HCT116 (cell line): ENCODE data around the gene MBD5. TPM values are rescaled to one million over a fixed set of nuclear protein-coding genes. Genes with fewer than 3 reads are reported as not detected.
"Not testable (repeated sequence)": the region's sequence is repeated elsewhere in the genome, so short reads cannot be mapped to it uniquely, and the experiment has no call there.

Source experiments
- ATAC-seq: fragments of 200-7000 bp; cut with Tn5 transposase; 2 replicates; pipeline ENCODE4 v1.9.1; 2020; ENCODE audit warnings: mild to moderate bottlenecking, moderate library complexity
- BruUV-seq: library from RNA; stranded (reverse); fragments of 400-500 nt; replicated peaks from 2 replicates; lab custom pipeline; 2021; lab: Mats Ljungman, UMichigan
- CTCF ChIA-PET: fragments of 300-600 bp; sonication (Branson Sonifier 250); formaldehyde crosslinking; loops from one replicate; lab custom pipeline; 2021; ENCODE audit warnings: antibody characterized with exemption; lab: Charles Lee
- POLR2A ChIA-PET: fragments of 300-600, 350-600 bp; sonication (Branson Sonifier 250); formaldehyde crosslinking; loops from one replicate; lab custom pipeline; 2021; ENCODE audit warnings: antibody characterized with exemption; lab: Charles Lee
- RAD21 ChIA-PET, 2 experiments: fragments of 300-600 bp; sonication (Branson Sonifier 250); formaldehyde crosslinking; loops; one replicate each; lab custom pipeline; 2023; ENCODE audit warnings: low total read pairs in 2 of 2; ENCODE audit not compliant: uncharacterized antibody in 2 of 2, unreplicated experiment in 2 of 2, low non-redundant PET in 1 of 2; lab: Charles Lee
- DNase-seq: peaks from one replicate; pipeline ENCODE4 v3.0.0-alpha.2; 2010; ENCODE audit warnings: low read depth, low spot score
- H2AFZ ChIP-seq: fragments of 200-600 bp; shearing (Covaris generic), sonication (generic); 2 replicates; pipeline ENCODE4 v1.6.1; 2017; ENCODE audit warnings: low read depth, mixed run types, mixed read lengths, antibody characterized with exemption, low read length; ENCODE audit not compliant: poor library complexity, severe bottlenecking
- H3K27ac ChIP-seq: 2 replicates; pipeline ENCODE4 v1.5.1; 2012; ENCODE audit warnings: low read depth, low read length
- H3K27me3 ChIP-seq: fragments of 200-600 bp; sonication (generic); 2 replicates; pipeline ENCODE4 v1.6.1; 2016; ENCODE audit warnings: mixed run types, low read length, mixed read lengths; ENCODE audit not compliant: insufficient read depth
- H3K36me3 ChIP-seq, 2 experiments: fragments of 200-500 bp in 1 of 2; fragments of 200-600 bp in 1 of 2; sonication (Bioruptor generic) in 1 of 2; sonication (generic) in 1 of 2; 2 replicates each; pipeline versions ENCODE4 v1.5.1 to v1.6.1; 2014 to 2016; ENCODE audit warnings: low read length in 2 of 2, inconsistent platforms in 1 of 2, mixed read lengths in 1 of 2, mixed run types in 1 of 2; ENCODE audit not compliant: insufficient read depth in 2 of 2, control insufficient read depth in 1 of 2
- H3K4me1 ChIP-seq, 2 experiments: fragments of 200-600 bp in 1 of 2; sonication (generic) in 1 of 2; 2 replicates each; pipeline versions ENCODE4 v1.5.1 to v1.6.1; 2012 to 2017; ENCODE audit warnings: low read length in 2 of 2, inconsistent platforms in 1 of 2, mild to moderate bottlenecking in 1 of 2, mixed read lengths in 1 of 2, mixed run types in 1 of 2, moderate library complexity in 1 of 2; ENCODE audit not compliant: insufficient read depth in 2 of 2, control insufficient read depth in 1 of 2
- H3K4me2 ChIP-seq: fragments of 200-600 bp; sonication (generic); 2 replicates; pipeline ENCODE4 v1.6.1; 2017; ENCODE audit warnings: mixed run types, low read length, mixed read lengths
- H3K4me3 ChIP-seq, 2 experiments: fragments of 200-600 bp in 1 of 2; sonication (generic) in 1 of 2; replicated peaks in 1 of 2; 2 replicates each; pipeline ENCODE4 v1.5.1; 2011 to 2016; ENCODE audit warnings: low read length in 2 of 2, control low read depth in 1 of 2, low read depth in 1 of 2, mild to moderate bottlenecking in 1 of 2, mixed read lengths in 1 of 2, mixed run types in 1 of 2
- H3K79me2 ChIP-seq: fragments of 200-600 bp; sonication (generic); 2 replicates; pipeline ENCODE4 v1.6.1; 2017; ENCODE audit warnings: mild to moderate bottlenecking, mixed run types, low read length, moderate library complexity, mixed read lengths; ENCODE audit not compliant: insufficient read depth
- H3K9ac ChIP-seq: fragments of 200-600 bp; sonication (generic); 2 replicates; pipeline ENCODE4 v1.6.1; 2016; ENCODE audit warnings: low read length, mixed read lengths
- H3K9me2 ChIP-seq: fragments of 200-600 bp; sonication (generic), shearing (Covaris generic); 2 replicates; pipeline ENCODE4 v1.6.1; 2017; ENCODE audit warnings: mixed run types, mild to moderate bottlenecking, moderate library complexity; ENCODE audit not compliant: insufficient read depth
- H3K9me3 ChIP-seq, 2 experiments: fragments of 200-500 bp in 1 of 2; fragments of 200-600 bp in 1 of 2; sonication (Bioruptor generic) in 1 of 2; sonication (generic) in 1 of 2; 2 replicates each; pipeline ENCODE4 v1.6.1; 2014 to 2017; ENCODE audit warnings: low read length in 2 of 2, mixed read lengths in 2 of 2, inconsistent platforms in 1 of 2, low read depth in 1 of 2, mild to moderate bottlenecking in 1 of 2, mixed run types in 1 of 2, moderate library complexity in 1 of 2; ENCODE audit not compliant: control insufficient read depth in 1 of 2, insufficient read depth in 1 of 2
- H4K20me1 ChIP-seq: fragments of 200-600 bp; sonication (generic), shearing (Covaris generic); 2 replicates; pipeline ENCODE4 v1.6.1; 2017; ENCODE audit warnings: mixed run types, mild to moderate bottlenecking, moderate library complexity; ENCODE audit not compliant: insufficient read depth
- ELF1 ChIP-seq: IDR thresholded peaks from 2 replicates; pipeline ENCODE4 v1.6.1; 2012; ENCODE audit warnings: low read depth, borderline replicate concordance
- EZH2phosphoT487 ChIP-seq: fragments of 200-600 bp; IDR thresholded peaks from 2 replicates; pipeline ENCODE4 v1.6.1; 2018; ENCODE audit warnings: antibody characterized with exemption, borderline replicate concordance
- RAD21 ChIP-seq: IDR thresholded peaks from 2 replicates; pipeline ENCODE4 v1.6.1; 2012; ENCODE audit warnings: low read depth, mild to moderate bottlenecking
- SP1 ChIP-seq: IDR thresholded peaks from 2 replicates; pipeline ENCODE4 v1.6.1; 2012; ENCODE audit warnings: low read depth
- YY1 ChIP-seq: IDR thresholded peaks from 2 replicates; pipeline ENCODE4 v1.6.1; 2011; ENCODE audit warnings: low read length, low read depth, moderate library complexity, mild to moderate bottlenecking; ENCODE audit not compliant: insufficient replicate concordance; ENCODE audit errors: extremely low read depth
- intact Hi-C: fragments of 100-400 bp; cut with micrococcal nuclease; formaldehyde crosslinking; loops from 2 replicates; pipeline ENCODE4 v1.10.0; 2022
- total RNA-seq: library from RNA; stranded (reverse); gene quantifications from one replicate; pipeline ENCODE4 v1.2.1, GENCODE V29; 2021; ENCODE audit not compliant: unreplicated experiment
- TF ChIP-seq, protein P1 (sequence below): IDR thresholded peaks from 2 replicates; pipeline ENCODE4 v1.6.1; 2012
- TF ChIP-seq, protein P2 (sequence below), 3 experiments: fragments of 200-600 bp in 1 of 3; sonication (generic) in 1 of 3; IDR thresholded peaks in 2 of 3; conservative IDR thresholded peaks in 1 of 3; 2 replicates each; pipeline ENCODE4 v1.5.1; 2012 to 2017; ENCODE audit warnings: low read depth in 2 of 3, low read length in 2 of 3, antibody characterized with exemption in 1 of 3, borderline replicate concordance in 1 of 3, control low read depth in 1 of 3, mild to moderate bottlenecking in 1 of 3, mixed read lengths in 1 of 3, mixed run types in 1 of 3, moderate library complexity in 1 of 3; ENCODE audit not compliant: insufficient read depth in 1 of 3

The MBD5 gene
- total RNA-seq, 1 experiment from 2014 or later = 20.5 TPM

DNA sequence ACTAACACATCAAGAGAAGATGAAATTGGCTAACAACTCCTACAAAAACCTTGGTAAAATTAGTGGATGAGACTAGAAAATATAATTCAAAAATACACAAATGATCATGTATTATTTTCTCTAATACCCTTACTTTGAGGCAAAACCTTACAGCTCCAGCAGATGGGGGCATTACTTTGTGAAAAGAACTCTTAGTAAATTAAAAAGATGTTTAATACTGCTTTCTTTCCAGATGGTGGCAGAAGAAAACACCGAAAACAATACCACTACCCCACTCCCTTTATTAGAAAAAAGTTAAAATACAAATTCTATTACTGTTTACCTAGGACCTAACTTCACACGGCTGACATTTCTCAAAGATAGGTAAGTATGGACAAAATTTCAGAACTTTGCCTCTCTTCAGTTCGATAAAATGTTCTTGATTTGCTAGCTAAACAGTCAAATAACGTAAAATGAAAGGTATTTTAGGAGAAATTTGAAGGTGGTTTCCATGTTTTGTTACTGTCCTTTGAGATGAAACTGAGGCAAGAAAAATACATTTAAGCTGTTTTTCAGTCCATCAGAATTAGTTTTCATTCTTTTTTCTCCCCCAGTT, 31.0 kb upstream of the MBD5 start:
- Histone ChIP-seq H4K20me1 (peaks cover 11% of the 10 kb centered on the region; the same call in 1 of the 2 replicates), H3K9me3 (no peaks in the 10 kb centered on the region), H3K4me2 (no peak overlapping the region), H3K4me3 (no peak overlapping the region), H3K36me3 (no peaks in the 10 kb centered on the region), H3K27me3 (no peaks in the 10 kb centered on the region), H3K9me2 (no peaks in the 10 kb centered on the region), H3K9ac (no peak overlapping the region), H3K4me1 (no peaks in the 10 kb centered on the region), H3K27ac (no peak overlapping the region), H2AFZ (no peak overlapping the region), H3K79me2 (peaks cover 86% of the 10 kb centered on the region)
- ChIA-PET POLR2A (interaction anchor here (1.2 kb wide), 1 partner anchor 31 kb away, joined by 4 read pairs; the partner anchor contains the start of gene MBD5), RAD21 (interaction anchor here in 1 of 2 experiments (0.8 kb wide), 1 partner anchor 520 kb away, joined by 3 read pairs; no protein-coding TSS in a partner anchor), CTCF (interaction anchor here (0.8 to 2.3 kb wide), 4 partner anchors 43 to 519 kb away, joined by 3 to 18 read pairs (median 3); no protein-coding TSS in a partner anchor)
- no TSS peak for BruUV-seq
- no peak for TF ChIP-seq SP1
- TF ChIP-seq YY1 = no peak
- no peak for TF ChIP-seq ELF1
- TF ChIP-seq, protein P1, sequence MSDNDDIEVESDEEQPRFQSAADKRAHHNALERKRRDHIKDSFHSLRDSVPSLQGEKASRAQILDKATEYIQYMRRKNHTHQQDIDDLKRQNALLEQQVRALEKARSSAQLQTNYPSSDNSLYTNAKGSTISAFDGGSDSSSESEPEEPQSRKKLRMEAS = no peak
- no peak for TF ChIP-seq EZH2phosphoT487
- TF ChIP-seq, protein P2, sequence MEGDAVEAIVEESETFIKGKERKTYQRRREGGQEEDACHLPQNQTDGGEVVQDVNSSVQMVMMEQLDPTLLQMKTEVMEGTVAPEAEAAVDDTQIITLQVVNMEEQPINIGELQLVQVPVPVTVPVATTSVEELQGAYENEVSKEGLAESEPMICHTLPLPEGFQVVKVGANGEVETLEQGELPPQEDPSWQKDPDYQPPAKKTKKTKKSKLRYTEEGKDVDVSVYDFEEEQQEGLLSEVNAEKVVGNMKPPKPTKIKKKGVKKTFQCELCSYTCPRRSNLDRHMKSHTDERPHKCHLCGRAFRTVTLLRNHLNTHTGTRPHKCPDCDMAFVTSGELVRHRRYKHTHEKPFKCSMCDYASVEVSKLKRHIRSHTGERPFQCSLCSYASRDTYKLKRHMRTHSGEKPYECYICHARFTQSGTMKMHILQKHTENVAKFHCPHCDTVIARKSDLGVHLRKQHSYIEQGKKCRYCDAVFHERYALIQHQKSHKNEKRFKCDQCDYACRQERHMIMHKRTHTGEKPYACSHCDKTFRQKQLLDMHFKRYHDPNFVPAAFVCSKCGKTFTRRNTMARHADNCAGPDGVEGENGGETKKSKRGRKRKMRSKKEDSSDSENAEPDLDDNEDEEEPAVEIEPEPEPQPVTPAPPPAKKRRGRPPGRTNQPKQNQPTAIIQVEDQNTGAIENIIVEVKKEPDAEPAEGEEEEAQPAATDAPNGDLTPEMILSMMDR (IDR thresholded peaks at IDR 0.05 in 2 of 3, conservative IDR thresholded peaks at IDR 0.05 in 1 of 3; ENCODE audit: borderline replicate concordance in 1 of 3, insufficient read depth in 1 of 3, low read depth in 2 of 3, low read length in 2 of 3) = peak; percentile 44 to 98 (median 79)
- peak; percentile 86 for TF ChIP-seq RAD21
- ATAC-seq (peak; percentile 73), DNase-seq (peak; percentile 18)
- intact Hi-C loops = loop anchor here (1.0 kb wide), 3 partner anchors 211 to 1000 kb away; no protein-coding TSS in a partner anchor

DNA sequence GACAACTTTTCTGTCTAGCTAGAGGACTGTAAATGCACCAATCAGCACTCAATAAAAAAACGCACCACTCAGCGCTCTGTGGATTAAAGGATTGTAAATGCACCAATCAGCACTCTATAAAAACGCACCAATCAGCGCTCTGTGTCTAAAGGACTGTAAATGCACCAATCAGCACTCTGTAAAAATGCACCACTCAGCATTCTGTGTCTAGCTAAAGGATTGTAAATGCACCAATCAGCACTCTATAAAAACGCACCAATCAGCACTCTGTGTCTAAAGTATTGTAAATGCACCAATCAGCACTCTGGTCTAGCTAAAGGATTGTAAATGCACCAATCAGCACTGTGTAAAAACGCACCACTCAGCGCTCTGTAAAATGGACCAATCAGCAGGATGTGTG, 25.9 kb upstream of the MBD5 start:
- RAD21 ChIA-PET, CTCF ChIA-PET: not testable (repeated sequence)

More for the DNA sequence above, 25.9 kb upstream of the MBD5 start:
- H3K9ac ChIP-seq, H3K27ac ChIP-seq, BruUV-seq, H3K4me3 ChIP-seq, H2AFZ ChIP-seq, H3K9me3 ChIP-seq, H3K36me3 ChIP-seq, H3K4me2 ChIP-seq, H3K4me1 ChIP-seq, POLR2A ChIA-PET, intact Hi-C loops, DNase-seq, H4K20me1 ChIP-seq, ATAC-seq, H3K9me2 ChIP-seq, H3K27me3 ChIP-seq: not testable (repeated sequence)
- peaks cover 86% of the 10 kb centered on the region for H3K79me2 ChIP-seq
